GM12801 (cell line): Measurements from ENCODE around the gene OSGIN1.

Experiments
- TF ChIP-seq, protein P1 (sequence below): IDR thresholded peaks from one replicate; pipeline ENCODE4 v1.5.1; 2011; ENCODE audit warnings: control low read depth; ENCODE audit not compliant: insufficient read length; ENCODE audit errors: extremely low read depth

Gene OSGIN1

DNA sequence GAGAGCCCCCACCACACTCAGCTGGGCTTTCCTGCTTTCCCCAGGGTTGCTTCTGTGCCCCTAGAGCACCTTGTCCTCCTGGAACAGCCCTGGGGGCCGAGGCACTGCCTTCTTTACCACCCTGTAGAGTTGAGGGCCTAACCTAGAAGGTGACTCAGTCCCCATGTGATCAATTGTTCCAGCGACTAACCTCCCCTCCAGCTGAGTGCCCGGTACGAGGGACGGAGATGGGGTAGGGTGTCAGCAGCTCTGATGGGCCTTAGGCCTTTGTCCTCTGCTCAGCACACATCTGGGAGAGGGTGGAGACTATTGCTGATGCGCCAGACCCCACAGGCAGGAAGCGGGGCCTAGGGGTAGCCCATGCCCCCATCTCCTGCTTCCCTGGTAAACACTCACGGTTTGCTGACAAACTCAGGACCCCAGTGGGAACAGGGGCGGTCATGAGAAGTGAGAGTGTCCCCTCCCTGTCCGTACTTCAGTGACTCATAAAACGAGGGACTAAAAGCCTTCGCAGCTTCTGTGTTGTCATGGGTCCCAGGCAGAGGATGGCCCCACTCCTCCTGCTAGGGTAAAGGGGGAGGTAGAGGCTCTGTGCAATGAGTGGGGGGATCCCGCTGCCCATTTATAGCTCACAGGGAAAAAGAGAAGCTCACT is 48.1 kb downstream of the OSGIN1 start:
- TF ChIP-seq, protein P1, sequence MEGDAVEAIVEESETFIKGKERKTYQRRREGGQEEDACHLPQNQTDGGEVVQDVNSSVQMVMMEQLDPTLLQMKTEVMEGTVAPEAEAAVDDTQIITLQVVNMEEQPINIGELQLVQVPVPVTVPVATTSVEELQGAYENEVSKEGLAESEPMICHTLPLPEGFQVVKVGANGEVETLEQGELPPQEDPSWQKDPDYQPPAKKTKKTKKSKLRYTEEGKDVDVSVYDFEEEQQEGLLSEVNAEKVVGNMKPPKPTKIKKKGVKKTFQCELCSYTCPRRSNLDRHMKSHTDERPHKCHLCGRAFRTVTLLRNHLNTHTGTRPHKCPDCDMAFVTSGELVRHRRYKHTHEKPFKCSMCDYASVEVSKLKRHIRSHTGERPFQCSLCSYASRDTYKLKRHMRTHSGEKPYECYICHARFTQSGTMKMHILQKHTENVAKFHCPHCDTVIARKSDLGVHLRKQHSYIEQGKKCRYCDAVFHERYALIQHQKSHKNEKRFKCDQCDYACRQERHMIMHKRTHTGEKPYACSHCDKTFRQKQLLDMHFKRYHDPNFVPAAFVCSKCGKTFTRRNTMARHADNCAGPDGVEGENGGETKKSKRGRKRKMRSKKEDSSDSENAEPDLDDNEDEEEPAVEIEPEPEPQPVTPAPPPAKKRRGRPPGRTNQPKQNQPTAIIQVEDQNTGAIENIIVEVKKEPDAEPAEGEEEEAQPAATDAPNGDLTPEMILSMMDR: no peak

DNA sequence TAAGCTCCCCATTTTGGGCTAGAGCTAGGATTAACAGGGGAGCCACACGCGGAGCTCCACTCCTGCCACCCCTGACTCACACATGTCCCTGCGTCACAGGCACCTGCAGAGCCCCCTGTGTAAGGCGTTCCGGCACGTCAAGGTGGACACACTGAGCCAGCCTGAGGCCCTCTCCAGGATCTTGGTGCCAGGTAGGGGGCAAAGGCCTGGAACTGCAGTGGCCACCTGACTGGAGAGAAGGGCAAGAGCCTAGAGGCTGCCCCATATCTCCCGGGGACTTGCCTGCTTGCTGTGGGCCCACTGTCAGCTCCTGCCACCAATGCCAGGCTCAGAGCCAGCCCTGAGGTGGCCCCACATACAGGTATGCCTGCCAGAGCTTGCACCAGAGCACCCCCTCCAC is 48.7 kb downstream of the OSGIN1 start:
- TF ChIP-seq, protein P1: no peak

DNA sequence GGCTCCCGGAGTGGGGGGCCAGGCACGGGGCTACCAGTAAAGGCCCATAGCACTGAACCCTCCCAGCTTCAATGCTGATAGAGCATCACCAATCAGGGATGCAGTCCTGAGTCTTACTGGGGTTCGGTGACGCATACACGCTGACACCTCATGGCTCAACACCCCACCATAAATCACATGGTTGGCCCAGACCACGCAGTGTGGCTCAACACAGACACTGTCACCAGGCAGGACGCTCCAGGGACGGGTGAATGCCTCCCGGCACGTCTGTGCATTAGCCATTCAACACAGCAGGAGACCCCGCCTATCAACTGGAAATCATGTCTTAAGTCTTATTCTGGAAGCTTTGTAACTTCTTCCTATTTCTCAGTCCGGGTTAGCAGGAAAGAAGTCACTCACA is 50.0 kb downstream of the OSGIN1 start:
- TF ChIP-seq, protein P1: no peak

DNA sequence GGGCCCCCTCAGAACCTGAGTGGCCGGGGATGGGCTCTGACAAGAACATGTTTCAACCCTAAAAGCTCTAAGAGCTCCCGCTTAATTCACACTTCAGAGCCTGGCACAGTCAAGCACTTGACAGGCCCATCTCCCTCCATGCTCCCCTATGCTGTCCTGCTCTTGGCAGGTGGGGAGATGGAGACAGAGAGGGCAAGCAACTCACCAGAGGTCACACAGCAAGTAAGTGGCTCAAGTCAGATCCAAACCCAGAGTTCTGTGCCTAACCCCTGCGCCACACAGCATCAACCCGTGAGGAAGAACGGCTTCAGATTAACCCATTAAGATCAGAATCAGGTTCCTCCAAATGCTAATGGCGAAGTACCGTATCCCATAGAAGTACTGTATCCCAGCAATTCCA is 51.4 kb downstream of the OSGIN1 start:
- TF ChIP-seq, protein P1: no peak

DNA sequence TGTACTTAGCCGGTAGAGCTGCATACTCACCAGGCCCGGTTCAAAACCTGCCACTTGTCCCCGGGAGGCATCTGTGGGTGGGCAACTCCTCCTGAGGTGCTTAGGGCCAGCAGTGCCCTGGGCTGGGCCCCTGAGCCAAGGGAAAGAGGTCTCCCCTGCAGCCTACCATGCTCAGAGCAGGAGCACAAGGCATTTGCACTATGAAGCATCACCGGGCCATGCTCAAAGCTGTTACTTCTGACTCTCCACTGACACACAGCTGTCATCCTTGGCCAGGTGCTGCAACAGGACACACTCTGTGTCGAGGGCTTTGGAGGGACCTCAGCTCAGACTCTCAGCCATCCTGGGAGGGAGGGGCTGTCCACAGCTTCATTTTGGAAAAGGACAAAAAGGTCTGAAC is 52.4 kb downstream of the OSGIN1 start:
- TF ChIP-seq, protein P1: no peak

DNA sequence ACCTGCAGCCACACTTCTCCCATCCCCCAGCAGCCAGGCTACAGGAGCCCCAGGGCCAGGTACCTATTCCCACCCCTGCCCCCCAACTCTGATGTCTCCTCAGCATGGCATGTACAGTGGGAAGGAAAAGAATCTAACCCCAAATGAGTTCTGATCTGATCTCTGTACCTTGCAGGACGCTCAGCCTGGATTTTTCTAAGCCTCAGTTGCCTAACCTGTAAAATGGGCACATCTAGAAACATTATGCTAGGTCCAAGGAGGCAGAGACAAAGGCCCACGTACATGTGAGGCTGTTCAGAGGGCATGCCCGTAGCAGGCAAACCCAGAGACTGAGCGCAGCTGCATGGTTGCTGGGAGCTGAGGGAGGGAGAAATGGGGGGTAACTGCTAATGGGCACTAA is 54.5 kb downstream of the OSGIN1 start:
- TF ChIP-seq, protein P1: no peak

DNA sequence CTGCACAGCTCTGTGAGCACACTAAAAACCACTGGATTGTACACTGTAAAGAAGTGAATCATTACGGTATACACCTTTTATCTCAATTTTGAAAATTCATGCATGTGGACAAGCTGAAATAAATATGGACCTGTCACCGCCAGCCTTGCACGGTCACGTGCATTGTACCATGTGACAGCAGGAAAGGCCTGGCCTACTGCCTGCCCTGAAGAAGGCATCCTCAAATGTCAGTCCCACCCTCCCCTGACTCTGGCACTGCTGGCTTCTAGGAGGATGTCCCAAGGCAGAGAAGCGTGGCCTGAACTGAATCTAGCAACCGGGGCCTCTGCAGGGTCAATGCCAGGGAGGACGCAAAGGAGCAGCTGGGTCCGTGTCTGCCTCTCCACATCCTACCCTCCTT is 54.9 kb downstream of the OSGIN1 start:
- TF ChIP-seq, protein P1: no peak
